Frontal cortex (tissue), 4 donors: Measurements from ENCODE around the gene RASSF1. TPM values are rescaled to one million over a fixed set of nuclear protein-coding genes. Genes with fewer than 3 reads are reported as not detected.
A peak's percentile ranks its signal among the peaks of the same experiment; 100 is the strongest.

Experiments used
- DNase-seq, 2 donors: peaks; one replicate each; pipeline ENCODE4 v3.0.0; 2012; ENCODE audit warnings: low spot score in 2 of 2
- FAIRE-seq: peaks from 2 replicates; lab custom pipeline; 2012; peaks lifted over from hg19 to GRCh38; lab: Jason Lieb, UNC
- total RNA-seq: library from RNA; depleted of rRNA; stranded (reverse); fragments of >200 nt; gene quantifications from one replicate; pipeline ENCODE4 v1.2.3, GENCODE V29; 2014
- donor health status: control.
- donor health status: control.
- donor health status: control.

The RASSF1 gene
- total RNA-seq: 12.6 TPM

- DNase-seq (no peak), FAIRE-seq (no peak)
Measured at GRCh38 chr3:50340448-50341329, at the start of gene RASSF1. TSS of gene RASSF1 (minus strand) at chr3:50340836. CDS start at chr3:50340805, 31 bp downstream.

GRCh38 chr3:50389414-50389767 lies 48.8 kb upstream of the RASSF1 start:
- FAIRE-seq: no peak

GRCh38 chr3:50388720-50389413 lies 48.2 kb upstream of the RASSF1 start:
- FAIRE-seq (no peak), DNase-seq (no peak)

More at GRCh38 chr3:50389414-50389767, 48.8 kb upstream of the RASSF1 start:
- no peak for DNase-seq

- DNase-seq (peak; percentile 54 to 77), FAIRE-seq (no peak)
Measured at GRCh38 chr3:50388016-50388719, 47.5 kb upstream of the RASSF1 start.

DNA sequence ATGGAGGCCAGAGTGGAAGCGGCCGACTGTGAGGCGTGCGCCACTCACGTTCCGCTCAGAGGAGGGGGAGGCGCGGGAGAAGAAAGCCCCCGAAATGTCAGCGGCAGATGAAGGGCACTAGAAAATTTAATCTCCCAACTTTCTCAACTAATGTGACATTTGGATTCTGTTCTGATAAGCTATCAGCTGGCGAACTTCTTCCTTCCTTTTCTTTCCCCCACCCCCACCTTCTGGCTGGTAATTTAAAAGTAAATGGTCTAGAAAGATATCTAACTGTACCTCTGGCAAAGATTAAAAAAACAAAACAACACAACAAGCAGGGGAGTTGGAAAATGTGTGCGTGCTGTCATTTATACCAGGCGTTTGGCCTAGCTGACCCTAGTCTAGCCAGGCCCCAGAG lies 45.1 kb upstream of the RASSF1 start:
- DNase-seq: no peak
- no peak for FAIRE-seq

DNA sequence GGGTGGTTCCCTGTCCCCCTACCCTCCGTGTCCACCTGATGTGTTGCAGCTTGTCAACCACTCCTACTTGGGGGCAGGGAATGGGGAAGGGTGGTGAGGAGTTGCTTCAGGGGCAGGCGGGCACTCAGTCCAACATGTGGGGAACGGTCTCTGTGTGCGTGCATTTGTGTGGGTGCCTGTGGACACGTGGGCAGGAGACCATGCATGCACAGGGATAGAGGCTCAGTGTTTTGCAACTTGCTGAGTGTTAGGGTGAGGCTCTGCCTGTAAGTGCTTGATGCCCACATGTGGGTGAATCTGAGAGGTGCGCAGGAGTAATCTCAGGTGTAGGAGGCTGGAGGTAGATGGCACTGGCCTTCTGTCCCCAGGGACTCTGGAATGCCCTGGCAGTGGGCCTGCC lies 43.1 kb upstream of the RASSF1 start:
- FAIRE-seq: no peak

GRCh38 chr3:50382722-50383121 lies 42.1 kb upstream of the RASSF1 start:
- FAIRE-seq: no peak
- DNase-seq: no peak

More for the DNA sequence above, 43.1 kb upstream of the RASSF1 start:
- DNase-seq: peak in 1 of 2 donors; percentile 4

DNA sequence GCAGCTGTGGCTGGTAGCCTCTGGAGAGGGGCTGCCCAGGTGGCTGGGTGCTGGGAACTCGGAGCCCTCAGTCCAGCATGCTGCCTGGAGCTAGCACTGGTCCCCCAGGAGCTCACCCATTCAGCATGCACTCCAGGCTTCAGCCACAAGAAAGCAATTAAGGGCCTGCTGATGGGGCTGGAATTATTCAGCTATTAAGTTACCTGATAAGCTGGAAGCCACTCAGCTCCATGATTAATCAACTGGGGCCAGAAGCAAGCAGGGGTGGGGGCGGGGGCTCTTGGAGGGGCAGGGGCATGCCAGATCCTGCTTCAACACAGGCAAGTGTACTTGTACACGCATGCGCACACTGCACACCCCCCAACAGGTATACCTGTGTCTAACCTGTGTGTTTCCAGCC lies 40.7 kb upstream of the RASSF1 start:
- DNase-seq: no peak
- no peak for FAIRE-seq

GRCh38 chr3:50380405-50381085 lies 39.9 kb upstream of the RASSF1 start:
- DNase-seq (no peak), FAIRE-seq (no peak)

DNA sequence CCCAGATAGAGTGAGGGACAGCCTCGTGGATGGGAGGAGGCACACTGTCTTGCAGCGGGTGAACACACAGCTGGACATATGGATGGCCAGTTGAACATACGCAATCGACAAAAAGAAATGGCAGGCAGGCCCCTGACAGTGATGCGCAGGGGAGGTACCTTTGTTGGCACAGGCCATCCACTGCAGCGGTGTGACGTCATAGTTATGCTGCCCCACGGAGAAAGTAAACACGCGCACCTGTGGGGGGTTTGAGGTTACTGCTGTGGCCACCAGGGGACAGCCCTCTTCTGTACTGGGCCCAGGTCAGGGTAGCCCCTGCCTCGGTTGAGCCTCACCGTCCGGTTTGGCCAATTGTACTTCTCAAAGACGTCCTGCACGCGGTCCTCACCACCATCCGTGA lies 38.1 kb upstream of the RASSF1 start:
- DNase-seq (no peak), FAIRE-seq (no peak)

- FAIRE-seq (no peak), DNase-seq (no peak)
Measured at GRCh38 chr3:50378024-50378423, 37.4 kb upstream of the RASSF1 start.

DNA sequence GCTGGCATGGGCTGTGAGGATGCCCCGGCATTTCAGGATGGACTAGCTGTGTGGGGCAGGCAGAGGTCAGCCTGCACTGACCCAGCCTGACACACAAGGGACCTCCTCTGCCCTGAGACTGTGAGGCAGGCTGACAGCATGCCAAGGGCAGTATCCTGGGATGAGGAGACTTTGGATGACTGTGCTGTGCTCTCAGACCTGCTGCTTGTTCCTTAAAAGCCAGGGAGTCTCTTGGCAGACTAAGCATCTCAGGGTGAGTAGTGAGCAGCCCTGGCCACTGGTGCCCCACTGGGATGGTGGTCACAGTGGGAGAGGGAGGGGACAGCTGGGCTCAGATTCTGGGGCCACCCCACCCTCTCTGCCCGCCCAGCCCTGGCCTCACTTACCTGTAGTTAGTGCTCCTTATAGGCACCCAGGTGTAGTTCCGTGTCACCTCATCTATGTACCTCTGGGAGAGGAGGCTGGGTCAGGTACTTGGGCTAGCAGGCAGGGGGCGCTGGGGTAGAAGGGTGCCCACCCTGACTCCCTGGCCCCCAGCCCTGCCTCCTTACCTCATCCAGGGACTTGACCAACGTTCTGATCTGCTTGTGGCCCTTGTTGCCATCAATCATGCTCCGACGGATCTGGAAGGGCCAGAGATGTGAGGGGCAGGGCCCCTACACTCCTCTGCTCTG lies 34.8 kb upstream of the RASSF1 start:
- FAIRE-seq (no peak), DNase-seq (no peak)

DNA sequence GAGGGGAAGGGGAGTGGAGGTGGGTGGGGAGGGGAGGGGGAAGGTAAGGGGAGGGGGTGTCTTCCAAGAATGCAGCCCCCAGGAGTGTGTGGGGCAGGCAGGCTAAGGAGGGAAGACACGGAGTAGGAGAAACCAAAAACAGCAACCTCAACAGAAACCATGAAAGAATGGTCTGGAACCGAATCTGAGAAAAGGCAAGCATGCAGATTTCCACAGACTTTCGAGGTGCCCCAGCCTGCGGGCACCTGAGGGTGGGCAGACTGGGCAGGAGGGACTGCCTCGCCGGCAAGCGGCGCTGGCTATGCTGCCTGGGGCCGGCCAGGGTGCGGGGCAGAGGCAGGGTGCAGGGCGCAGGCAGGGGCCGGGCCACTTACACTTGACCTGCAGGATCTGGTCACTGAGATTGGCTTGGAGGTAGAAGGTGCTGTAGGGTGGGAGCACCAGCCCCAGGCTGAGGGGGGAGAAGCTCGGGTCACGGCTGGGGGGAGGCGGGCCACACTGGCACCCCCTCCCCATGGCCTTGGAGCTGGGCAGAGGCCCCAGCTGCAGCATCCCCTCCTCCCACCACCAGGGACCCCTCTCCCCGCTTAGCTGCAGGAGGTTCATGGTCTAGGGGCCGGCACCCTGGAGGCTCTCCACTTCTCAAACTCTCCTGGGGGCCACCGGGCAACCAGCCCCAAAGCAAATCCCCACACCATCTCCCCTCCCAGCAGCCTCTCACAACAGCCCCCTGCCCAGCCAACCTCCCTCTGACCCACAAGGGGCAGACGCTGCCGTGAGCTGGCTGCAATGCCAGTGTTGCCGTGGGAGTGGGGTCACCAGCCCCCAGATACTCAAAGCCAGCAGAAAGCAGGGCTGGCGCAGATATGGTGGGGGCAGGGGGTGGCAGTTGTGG lies 34.0 kb upstream of the RASSF1 start:
- DNase-seq: no peak
- FAIRE-seq: no peak

DNA sequence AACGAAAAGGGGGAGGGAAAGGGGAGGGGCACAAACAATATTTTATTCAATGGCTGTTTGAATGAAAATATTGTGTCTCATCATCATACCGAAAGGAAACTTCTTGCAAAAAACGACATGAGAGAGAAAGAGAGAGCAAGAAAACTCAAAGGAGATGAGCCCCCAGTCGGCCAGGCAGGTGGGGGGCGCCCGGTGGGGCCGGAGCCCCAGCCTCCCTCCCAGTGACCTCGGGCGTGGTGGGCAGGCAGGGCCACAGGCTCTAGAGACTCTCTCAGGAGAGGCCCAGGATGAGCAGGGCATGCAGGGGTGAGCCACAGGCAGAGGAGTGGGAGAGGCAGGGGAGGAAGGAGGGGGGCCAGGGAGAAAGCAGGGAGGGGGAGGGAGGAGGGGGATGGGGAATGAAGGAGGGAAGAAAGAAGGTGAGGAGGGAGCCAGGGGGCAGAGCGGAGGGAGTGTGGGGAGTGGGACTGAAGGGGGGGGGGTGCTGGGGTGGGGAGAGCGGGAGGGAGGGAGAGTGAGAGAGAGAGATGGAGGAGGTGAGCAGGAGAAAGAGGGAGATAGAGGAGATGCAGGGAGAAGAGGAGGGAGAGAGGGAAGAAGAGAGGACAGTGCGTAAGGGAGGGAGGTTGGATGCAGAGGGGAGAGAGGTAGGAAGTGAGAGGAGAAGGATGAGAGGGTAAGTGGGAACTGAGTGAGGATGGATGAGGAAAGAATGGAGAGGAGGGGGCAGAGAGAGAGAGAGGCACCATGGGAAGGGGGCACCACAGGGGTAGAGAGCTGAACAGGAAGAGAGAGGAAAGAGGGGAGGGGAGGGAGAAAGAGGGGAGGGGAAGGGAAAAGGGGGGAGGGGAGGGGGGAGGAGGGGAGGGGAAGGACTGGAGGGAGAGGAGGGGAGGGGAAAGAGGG lies 32.8 kb upstream of the RASSF1 start:
- DNase-seq (no peak), FAIRE-seq (no peak)

GRCh38 chr3:50372349-50372748 lies 31.7 kb upstream of the RASSF1 start:
- FAIRE-seq: no peak
- no peak for DNase-seq

- FAIRE-seq (no peak), DNase-seq (no peak)
Measured at GRCh38 chr3:50371133-50371685, 30.6 kb upstream of the RASSF1 start.

DNA sequence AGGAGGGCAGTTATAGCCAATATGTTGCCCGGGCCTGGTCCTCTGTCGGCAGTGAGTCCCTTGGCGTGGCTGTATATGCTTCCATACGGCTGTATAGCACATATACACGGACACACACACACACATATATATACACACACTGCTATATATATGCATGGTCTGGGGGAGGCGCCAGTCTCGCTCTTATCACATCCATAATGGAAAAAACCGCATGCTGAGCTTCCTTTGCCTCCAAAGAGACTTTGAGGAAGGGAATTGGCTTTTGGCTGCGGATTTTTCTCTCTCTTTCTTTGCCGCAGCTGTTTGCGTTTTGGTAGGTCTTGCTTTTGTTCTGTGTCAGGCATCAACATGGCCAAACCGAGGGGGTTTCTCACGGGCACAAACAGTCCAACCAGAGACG lies 30.0 kb upstream of the RASSF1 start:
- no peak for FAIRE-seq
- DNase-seq: no peak
